WERI-Rb-1 (cell line): Measurements from ENCODE around the gene CFTR.
A peak's percentile ranks its signal among the peaks of the same experiment; 100 is the strongest.

Experiments used
- DNase-seq: peaks from one replicate; pipeline ENCODE4 v3.0.0-alpha.2; 2020
- H3K27ac ChIP-seq: fragments of 250-450 bp; sonication (Bioruptor Pico); 2 replicates; pipeline ENCODE4 v1.5.1; 2020; ENCODE audit warnings: mild to moderate bottlenecking, moderate library complexity
- H3K27me3 ChIP-seq: fragments of 250-450 bp; sonication (Bioruptor Pico); 2 replicates; pipeline ENCODE4 v1.5.1; 2021; ENCODE audit warnings: mild to moderate bottlenecking, low read depth, moderate library complexity; ENCODE audit not compliant: insufficient read depth, severe bottlenecking
- H3K36me3 ChIP-seq: fragments of 250-450 bp; sonication (Bioruptor Pico); 2 replicates; pipeline ENCODE4 v1.5.1; 2020; ENCODE audit warnings: mild to moderate bottlenecking, moderate library complexity
- H3K4me3 ChIP-seq: 2 replicates; pipeline ENCODE4 v1.5.1; 2011; ENCODE audit warnings: low read depth, mild to moderate bottlenecking, control low read depth, low read length
- H3K9me3 ChIP-seq: fragments of 250-450 bp; sonication (Bioruptor Pico); 2 replicates; pipeline ENCODE4 v1.5.1; 2021; ENCODE audit warnings: mild to moderate bottlenecking, moderate library complexity; ENCODE audit not compliant: severe bottlenecking
- CTCF ChIP-seq: IDR thresholded peaks from 2 replicates; pipeline ENCODE4 v1.5.1; 2011; ENCODE audit warnings: low read depth, mild to moderate bottlenecking, control low read depth, inconsistent platforms, low read length

The CFTR gene

DNA sequence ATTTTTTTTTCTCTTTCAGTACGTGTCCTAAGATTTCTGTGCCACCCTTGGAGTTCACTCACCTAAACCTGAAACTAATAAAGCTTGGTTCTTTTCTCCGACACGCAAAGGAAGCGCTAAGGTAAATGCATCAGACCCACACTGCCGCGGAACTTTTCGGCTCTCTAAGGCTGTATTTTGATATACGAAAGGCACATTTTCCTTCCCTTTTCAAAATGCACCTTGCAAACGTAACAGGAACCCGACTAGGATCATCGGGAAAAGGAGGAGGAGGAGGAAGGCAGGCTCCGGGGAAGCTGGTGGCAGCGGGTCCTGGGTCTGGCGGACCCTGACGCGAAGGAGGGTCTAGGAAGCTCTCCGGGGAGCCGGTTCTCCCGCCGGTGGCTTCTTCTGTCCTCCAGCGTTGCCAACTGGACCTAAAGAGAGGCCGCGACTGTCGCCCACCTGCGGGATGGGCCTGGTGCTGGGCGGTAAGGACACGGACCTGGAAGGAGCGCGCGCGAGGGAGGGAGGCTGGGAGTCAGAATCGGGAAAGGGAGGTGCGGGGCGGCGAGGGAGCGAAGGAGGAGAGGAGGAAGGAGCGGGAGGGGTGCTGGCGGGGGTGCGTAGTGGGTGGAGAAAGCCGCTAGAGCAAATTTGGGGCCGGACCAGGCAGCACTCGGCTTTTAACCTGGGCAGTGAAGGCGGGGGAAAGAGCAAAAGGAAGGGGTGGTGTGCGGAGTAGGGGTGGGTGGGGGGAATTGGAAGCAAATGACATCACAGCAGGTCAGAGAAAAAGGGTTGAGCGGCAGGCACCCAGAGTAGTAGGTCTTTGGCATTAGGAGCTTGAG is at the start of gene CFTR:
Gene CFTR (plus strand): TSS at position 801 of the 830 bp plus-strand sequence. CDS start 70 bp downstream, outside the sequence.
- Histone ChIP-seq H3K27ac (no peak within 1 kb of the TSS), H3K9me3 (no peaks in the 10 kb centered on the region), H3K27me3 (peaks cover 64% of the 10 kb centered on the region), H3K4me3 (no peak within 1 kb of the TSS), H3K36me3 (no peaks in the 10 kb centered on the region)
- DNase-seq: peak; percentile 6
- TF ChIP-seq CTCF: no peak

- no peak for DNase-seq
- H3K27me3 ChIP-seq: peaks cover 16% of the 10 kb centered on the region
- H3K9me3 ChIP-seq: no peaks in the 10 kb centered on the region
Observed at GRCh38 chr7:117435475-117436043, 44.3 kb upstream of the CFTR start.

DNA sequence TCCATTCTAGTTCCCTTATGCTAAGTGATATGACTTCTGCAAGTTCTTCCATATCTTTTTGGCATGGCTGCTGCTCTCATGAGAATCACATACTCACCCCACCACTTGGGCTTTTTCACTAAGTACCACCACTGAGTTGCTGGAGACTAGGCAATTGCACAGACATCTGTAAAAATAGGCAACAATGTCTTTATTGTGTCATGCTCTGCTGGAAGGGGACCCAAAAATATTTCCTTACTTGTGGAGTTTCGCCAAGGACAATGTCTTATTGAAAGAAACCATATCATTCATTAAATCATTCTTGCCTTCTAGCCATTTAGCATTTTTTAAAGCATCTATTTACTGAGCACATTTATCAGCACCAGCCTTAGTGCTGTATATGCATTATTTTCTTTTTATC is 35.2 kb upstream of the CFTR start:
- H3K4me3 ChIP-seq: no peak overlapping the region
- no peak for TF ChIP-seq CTCF
- peaks cover 19% of the 10 kb centered on the region for H3K27me3 ChIP-seq
- no peak overlapping the region for H3K27ac ChIP-seq
- DNase-seq: no peak
- H3K36me3 ChIP-seq: no peaks in the 10 kb centered on the region
- no peaks in the 10 kb centered on the region for H3K9me3 ChIP-seq

More at GRCh38 chr7:117435475-117436043, 44.3 kb upstream of the CFTR start:
- Histone ChIP-seq H3K27ac (no peak overlapping the region), H3K36me3 (no peaks in the 10 kb centered on the region), H3K4me3 (no peak overlapping the region)
- no peak for TF ChIP-seq CTCF

- no peaks in the 10 kb centered on the region for H3K36me3 ChIP-seq
- peaks cover 19% of the 10 kb centered on the region for H3K27me3 ChIP-seq
- H3K27ac ChIP-seq: no peak overlapping the region
- H3K9me3 ChIP-seq: no peaks in the 10 kb centered on the region
- DNase-seq: no peak
- no peak for TF ChIP-seq CTCF
- H3K4me3 ChIP-seq: no peak overlapping the region
Observed at GRCh38 chr7:117445206-117445605, 34.6 kb upstream of the CFTR start.

DNA sequence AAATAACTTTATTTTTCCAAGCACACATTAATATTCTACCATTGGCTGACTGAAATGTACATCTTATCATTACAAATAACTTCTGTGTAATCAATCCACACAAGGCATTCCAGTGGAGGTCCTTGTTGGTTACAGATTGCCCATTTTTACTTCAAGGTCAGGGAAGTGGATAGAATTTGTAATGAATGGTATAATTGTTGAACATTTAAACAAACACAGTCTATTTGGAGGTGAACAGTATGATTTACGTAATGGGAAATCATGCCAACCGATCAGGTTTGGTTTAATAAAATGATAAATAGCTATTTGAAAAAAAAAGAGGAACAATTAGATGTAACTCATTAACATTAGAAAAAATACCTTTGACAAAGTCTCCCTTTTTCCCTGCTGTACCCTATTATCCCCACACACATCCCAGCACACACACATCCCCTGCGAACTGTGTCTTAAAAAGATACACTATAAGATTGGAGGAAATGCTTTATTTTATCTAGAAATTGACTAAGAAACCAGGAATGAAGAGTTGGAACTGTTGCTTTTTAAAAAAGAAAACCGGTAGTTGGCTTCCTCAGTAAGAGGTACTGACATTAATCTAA is 33.5 kb upstream of the CFTR start:
- Histone ChIP-seq H3K27ac (no peak overlapping the region), H3K4me3 (no peak overlapping the region), H3K27me3 (peaks cover 17% of the 10 kb centered on the region), H3K36me3 (no peaks in the 10 kb centered on the region), H3K9me3 (no peaks in the 10 kb centered on the region)
- TF ChIP-seq CTCF: no peak
- no peak for DNase-seq
